ENCODE data around the gene NXPH2.

Gene NXPH2

GRCh38 chr2:138689705-138690104, 90.5 kb downstream of the NXPH2 start:
- Mint-ChIP-seq H3K9me3 (peaks cover 8% of the 10 kb centered on the region), H3K4me1 (no peaks in the 10 kb centered on the region), H3K36me3 (ENCODE audit: low read depth) (no peaks in the 10 kb centered on the region), H3K27ac (no peak overlapping the region), H3K4me3 (no peak overlapping the region), H3K27me3 (ENCODE audit: low read depth) (no peaks in the 10 kb centered on the region)
- TF ChIP-seq CTCF (IDR thresholded peaks at IDR 0.05; ENCODE audit: unreplicated experiment in 3 of 3), result no peak

GRCh38 chr2:138682163-138682562, 98.0 kb downstream of the NXPH2 start:
- H3K4me3 Mint-ChIP-seq, result no peak overlapping the region
- no peaks in the 10 kb centered on the region for H3K4me1 Mint-ChIP-seq
- TF ChIP-seq CTCF (IDR thresholded peaks at IDR 0.05; ENCODE audit: unreplicated experiment in 3 of 3), result no peak
- H3K9me3 Mint-ChIP-seq, result peaks cover 2% of the 10 kb centered on the region
- H3K27ac Mint-ChIP-seq, result no peak overlapping the region
- H3K27me3 Mint-ChIP-seq (ENCODE audit: low read depth), result no peaks in the 10 kb centered on the region
- H3K36me3 Mint-ChIP-seq (ENCODE audit: low read depth), result no peaks in the 10 kb centered on the region

- TF ChIP-seq CTCF (IDR thresholded peaks at IDR 0.05; ENCODE audit: unreplicated experiment in 3 of 3), result no peak
- Mint-ChIP-seq H3K4me3 (no peak overlapping the region), H3K27me3 (ENCODE audit: low read depth) (peaks cover 6% of the 10 kb centered on the region), H3K36me3 (ENCODE audit: low read depth) (no peaks in the 10 kb centered on the region), H3K4me1 (no peaks in the 10 kb centered on the region), H3K27ac (no peak overlapping the region), H3K9me3 (no peaks in the 10 kb centered on the region)
Measured at GRCh38 chr2:138677221-138677620, 103.0 kb downstream of the NXPH2 start.

- Mint-ChIP-seq H3K4me1 (no peaks in the 10 kb centered on the region), H3K27ac (no peak overlapping the region), H3K36me3 (ENCODE audit: low read depth) (no peaks in the 10 kb centered on the region), H3K4me3 (no peak overlapping the region), H3K9me3 (no peaks in the 10 kb centered on the region), H3K27me3 (ENCODE audit: low read depth) (peaks cover 6% of the 10 kb centered on the region)
- TF ChIP-seq CTCF (IDR thresholded peaks at IDR 0.05; ENCODE audit: unreplicated experiment in 3 of 3), result no peak
Measured at GRCh38 chr2:138676619-138677021, 103.6 kb downstream of the NXPH2 start.

GRCh38 chr2:138671566-138671965, 108.6 kb downstream of the NXPH2 start:
- TF ChIP-seq CTCF (IDR thresholded peaks at IDR 0.05; ENCODE audit: unreplicated experiment in 3 of 3), result no peak
- H3K27ac Mint-ChIP-seq, result no peak overlapping the region
- no peaks in the 10 kb centered on the region for H3K9me3 Mint-ChIP-seq
- H3K4me3 Mint-ChIP-seq, result no peak overlapping the region
- peaks cover 6% of the 10 kb centered on the region for H3K27me3 Mint-ChIP-seq (ENCODE audit: low read depth)
- H3K4me1 Mint-ChIP-seq, result no peaks in the 10 kb centered on the region
- no peaks in the 10 kb centered on the region for H3K36me3 Mint-ChIP-seq (ENCODE audit: low read depth)

- H3K4me1 Mint-ChIP-seq, result no peaks in the 10 kb centered on the region
- H3K27ac Mint-ChIP-seq, result no peak overlapping the region
- H3K9me3 Mint-ChIP-seq, result no peaks in the 10 kb centered on the region
- H3K27me3 Mint-ChIP-seq (ENCODE audit: low read depth), result peaks cover 6% of the 10 kb centered on the region
- TF ChIP-seq CTCF (IDR thresholded peaks at IDR 0.05; ENCODE audit: unreplicated experiment in 3 of 3), result no peak
- no peaks in the 10 kb centered on the region for H3K36me3 Mint-ChIP-seq (ENCODE audit: low read depth)
- H3K4me3 Mint-ChIP-seq, result no peak overlapping the region
Measured at GRCh38 chr2:138670734-138671133, 109.5 kb downstream of the NXPH2 start.

All from nephron (organoid).